ENCODE results near the gene SNX3.

GRCh38 chr6:108164543-108164814 is 96.4 kb downstream of the SNX3 start:
- no peak for TF ChIP-seq CTCF (conservative IDR thresholded peaks at IDR 0.05; ENCODE audit: low read depth, low read length)
- TF ChIP-seq EZH2phosphoT487 (IDR thresholded peaks at IDR 0.05; ENCODE audit: borderline replicate concordance, low read length): no peak
